ENCODE results near the gene RIN3.

Gene RIN3

GRCh38 chr14:92687681-92688433 is 174.3 kb downstream of the RIN3 start:
- no peak for DNase-seq (ENCODE audit: low read depth in 2 of 2)

- no peak for DNase-seq (ENCODE audit: low read depth in 2 of 2)
Measured at GRCh38 chr14:92688434-92689375, 175.1 kb downstream of the RIN3 start.

GRCh38 chr14:92690171-92691011 is 176.8 kb downstream of the RIN3 start:
- no peak for DNase-seq (ENCODE audit: low read depth in 2 of 2)

- DNase-seq (ENCODE audit: low read depth in 2 of 2), result no peak
Measured at GRCh38 chr14:92692822-92693226, 179.2 kb downstream of the RIN3 start.

GRCh38 chr14:92693998-92694795 is 180.6 kb downstream of the RIN3 start:
- no peak for DNase-seq (ENCODE audit: low read depth in 2 of 2)

- DNase-seq (ENCODE audit: low read depth in 2 of 2), result no peak
Measured at GRCh38 chr14:92694807-92695206, 181.2 kb downstream of the RIN3 start.

DNA sequence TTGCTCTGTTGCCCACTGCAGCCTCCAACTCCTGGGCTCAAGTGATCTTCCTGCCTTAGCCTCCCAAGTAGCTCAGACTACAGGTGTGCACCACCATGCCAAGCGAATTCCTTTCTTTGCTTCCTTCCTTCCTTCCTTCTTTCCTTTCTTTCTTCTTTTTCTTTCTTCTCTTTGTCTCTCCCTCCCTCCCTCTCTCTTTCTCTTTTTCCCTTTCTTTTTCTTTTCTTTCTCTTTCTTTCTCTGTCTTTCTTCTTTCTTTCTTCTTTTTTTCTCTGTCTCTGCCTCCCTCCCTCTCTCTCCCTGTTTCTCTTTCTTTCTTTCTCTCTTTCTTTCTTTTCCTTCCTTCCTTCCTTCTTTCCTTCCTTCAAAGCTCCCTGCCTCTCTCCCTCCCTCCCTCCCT is 182.0 kb downstream of the RIN3 start:
- DNase-seq (ENCODE audit: low read depth in 2 of 2), result no peak

DNA sequence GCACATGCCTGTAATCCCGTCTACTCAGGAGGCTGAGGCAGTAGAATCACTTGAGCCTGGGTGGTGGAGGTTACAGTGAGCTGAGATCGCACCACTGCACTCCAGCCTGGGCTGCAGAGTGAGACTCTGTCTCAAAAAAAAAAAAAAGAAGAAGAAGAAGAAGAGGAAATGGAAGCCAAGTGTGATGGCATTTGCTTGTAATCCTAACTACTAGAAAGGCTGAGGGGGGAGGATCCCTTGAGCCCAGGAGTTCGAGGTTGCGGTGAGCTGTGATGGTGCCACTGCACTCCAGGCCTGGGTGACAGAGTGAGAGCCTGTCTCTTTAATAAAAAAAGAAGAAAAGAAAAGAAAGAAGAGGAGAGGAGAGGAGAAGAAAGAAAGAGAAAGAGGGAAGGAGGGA is 182.8 kb downstream of the RIN3 start:
- no peak for DNase-seq (ENCODE audit: low read depth in 2 of 2)

- no peak for DNase-seq (ENCODE audit: low read depth in 2 of 2)
Measured at GRCh38 chr14:92698393-92698792, 184.8 kb downstream of the RIN3 start.

DNA sequence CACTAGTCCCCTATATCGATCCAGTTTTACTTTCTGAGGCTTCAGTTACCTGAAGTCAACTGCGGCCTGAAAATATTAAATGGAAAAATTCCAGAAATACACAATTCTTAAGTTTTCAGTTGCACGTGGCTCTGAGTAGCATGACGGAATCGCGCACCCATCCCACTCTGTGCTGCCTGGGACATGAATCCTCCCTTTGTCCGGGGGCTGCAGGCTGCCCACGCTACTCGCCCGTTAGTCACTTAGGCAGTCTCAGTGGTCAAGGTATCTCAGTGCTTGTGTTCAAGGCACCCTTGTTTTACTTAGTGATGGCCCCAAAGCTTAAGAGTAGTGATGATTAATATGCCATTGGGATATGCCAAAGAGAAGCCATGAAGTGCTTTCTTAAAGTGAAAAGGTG is 188.2 kb downstream of the RIN3 start:
- no peak for DNase-seq (ENCODE audit: low read depth in 2 of 2)

GRCh38 chr14:92702441-92702918 is 188.9 kb downstream of the RIN3 start:
- no peak for DNase-seq (ENCODE audit: low read depth in 2 of 2)

- DNase-seq (ENCODE audit: low read depth in 2 of 2), result no peak
Measured at GRCh38 chr14:92703516-92703915, 189.9 kb downstream of the RIN3 start.

GRCh38 chr14:92704036-92704804 is 190.6 kb downstream of the RIN3 start:
- DNase-seq (ENCODE audit: low read depth in 2 of 2), result no peak

- no peak for DNase-seq (ENCODE audit: low read depth in 2 of 2)
Measured at GRCh38 chr14:92704821-92705220, 191.2 kb downstream of the RIN3 start.

DNA sequence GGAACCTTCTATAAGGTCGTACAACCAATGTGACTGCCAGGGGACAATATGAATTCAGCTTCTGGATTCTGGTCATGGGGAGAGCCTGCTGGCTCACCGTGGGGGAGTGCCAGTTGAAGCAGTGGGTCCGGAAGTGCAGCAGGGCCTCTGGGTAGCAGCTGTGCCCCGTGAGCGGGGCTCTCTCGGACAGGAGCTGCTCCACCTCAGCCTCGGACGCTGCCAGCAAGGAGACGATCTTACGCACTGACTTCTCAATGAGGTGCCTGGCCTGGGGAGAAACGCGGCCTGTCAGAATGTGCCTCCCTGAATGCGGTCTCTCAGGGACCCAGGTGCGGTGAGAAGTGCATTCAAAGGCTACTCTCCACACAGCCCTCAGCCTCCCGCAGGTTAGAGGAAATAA is 192.8 kb downstream of the RIN3 start:
- DNase-seq (ENCODE audit: low read depth in 2 of 2), result no peak

DNA sequence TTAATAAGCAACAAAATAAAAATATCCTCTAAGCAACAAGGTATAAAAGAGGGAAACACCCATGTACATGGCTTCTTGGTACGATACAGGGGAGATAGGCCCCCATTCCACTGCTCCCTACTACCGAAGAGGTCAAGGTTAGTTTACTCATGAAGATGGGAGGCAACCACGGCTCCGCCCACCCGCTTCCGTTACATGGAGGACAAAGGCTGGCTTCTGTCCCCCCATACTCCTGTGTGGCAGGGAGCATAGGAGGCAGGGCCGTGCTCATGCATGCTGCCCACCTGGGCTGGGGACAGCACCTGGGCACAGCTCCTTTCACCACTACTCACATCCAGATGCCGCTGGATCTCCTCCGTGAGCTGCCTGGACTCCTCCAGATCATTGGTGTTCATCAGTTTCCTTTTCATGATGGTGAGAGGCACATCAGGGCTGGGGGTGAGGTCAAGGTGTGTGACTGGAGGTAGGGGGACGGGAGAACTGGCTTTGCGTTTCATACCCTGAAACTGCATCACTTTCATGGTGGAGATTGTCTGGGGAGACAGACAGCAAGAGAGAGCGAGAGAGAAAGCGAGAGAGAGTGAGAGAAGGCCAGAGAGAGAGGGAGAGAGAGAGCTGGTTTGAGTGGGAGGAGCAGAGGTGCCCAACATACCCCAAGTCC is 195.9 kb downstream of the RIN3 start:
- DNase-seq (ENCODE audit: low read depth in 2 of 2), result no peak

GRCh38 chr14:92710001-92710341 is 196.4 kb downstream of the RIN3 start:
- no peak for DNase-seq (ENCODE audit: low read depth in 2 of 2)

GRCh38 chr14:92711976-92712653 is 198.5 kb downstream of the RIN3 start:
- DNase-seq (ENCODE audit: low read depth in 2 of 2), result no peak

DNA sequence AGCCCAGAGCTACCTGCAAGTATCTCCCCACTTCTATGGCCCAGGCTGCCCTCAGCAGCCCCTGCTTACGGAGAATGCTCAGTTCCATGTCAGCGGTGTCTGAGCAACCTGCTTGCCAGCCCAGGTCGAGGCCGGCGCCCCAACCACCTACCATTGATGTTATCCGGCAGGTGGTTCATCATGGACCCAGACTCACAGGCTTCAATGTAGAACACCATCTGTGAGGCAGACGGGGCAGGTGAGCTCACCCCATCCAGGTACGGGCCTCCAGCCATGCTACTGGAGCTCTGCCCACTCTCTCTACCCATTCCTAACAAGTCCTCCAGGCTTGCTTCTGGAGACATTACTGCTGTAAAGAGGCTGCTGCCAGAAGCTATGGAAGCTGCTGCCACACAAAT is 199.1 kb downstream of the RIN3 start:
- DNase-seq (ENCODE audit: low read depth in 2 of 2), result no peak
